ENCODE data around the gene FARP2. TPM values are rescaled to one million over a fixed set of nuclear protein-coding genes. Genes with fewer than 3 reads are reported as not detected.

FARP2 gene
- total RNA-seq, 1 experiment from 2014 or later, result 89.1 TPM

DNA sequence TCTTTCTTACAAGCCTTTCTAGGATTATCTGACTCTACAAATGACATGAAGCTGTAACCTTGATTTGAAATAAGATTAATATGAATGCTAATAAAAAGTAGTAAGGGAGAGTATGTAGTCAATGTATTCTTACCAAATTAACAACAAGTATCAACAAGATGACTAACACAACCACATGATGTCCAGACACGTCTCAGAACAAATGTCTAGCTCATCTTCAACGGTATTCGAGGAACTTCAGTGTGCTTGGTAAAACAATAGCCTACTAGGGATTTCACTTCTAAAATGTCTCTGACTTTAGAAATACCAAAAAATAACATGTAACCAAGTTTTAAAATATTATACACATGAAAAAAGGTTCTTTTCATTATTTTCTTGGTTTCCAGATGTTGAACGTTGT, 44.0 kb upstream of the FARP2 start:
- no peak overlapping the region for H3K4me3 ChIP-seq
- CTCF ChIA-PET, result no interaction called here
- H3K27me3 ChIP-seq (ENCODE audit: insufficient read depth, low read depth), result no peaks in the 10 kb centered on the region
- peak in 1 of 2 experiments; percentile 25 for DNase-seq
- no peaks in the 10 kb centered on the region; the same call in 1 of the 2 replicates for H3F3A ChIP-seq (ENCODE audit: insufficient read depth, low read depth)
- no peak overlapping the region for H3K27ac ChIP-seq
- peaks cover 11% of the 10 kb centered on the region for H3K4me1 ChIP-seq (replicated peaks; ENCODE audit: insufficient read depth)
- no TSS peak for BruUV-seq (replicated peaks)
- TF ChIP-seq, protein P1, sequence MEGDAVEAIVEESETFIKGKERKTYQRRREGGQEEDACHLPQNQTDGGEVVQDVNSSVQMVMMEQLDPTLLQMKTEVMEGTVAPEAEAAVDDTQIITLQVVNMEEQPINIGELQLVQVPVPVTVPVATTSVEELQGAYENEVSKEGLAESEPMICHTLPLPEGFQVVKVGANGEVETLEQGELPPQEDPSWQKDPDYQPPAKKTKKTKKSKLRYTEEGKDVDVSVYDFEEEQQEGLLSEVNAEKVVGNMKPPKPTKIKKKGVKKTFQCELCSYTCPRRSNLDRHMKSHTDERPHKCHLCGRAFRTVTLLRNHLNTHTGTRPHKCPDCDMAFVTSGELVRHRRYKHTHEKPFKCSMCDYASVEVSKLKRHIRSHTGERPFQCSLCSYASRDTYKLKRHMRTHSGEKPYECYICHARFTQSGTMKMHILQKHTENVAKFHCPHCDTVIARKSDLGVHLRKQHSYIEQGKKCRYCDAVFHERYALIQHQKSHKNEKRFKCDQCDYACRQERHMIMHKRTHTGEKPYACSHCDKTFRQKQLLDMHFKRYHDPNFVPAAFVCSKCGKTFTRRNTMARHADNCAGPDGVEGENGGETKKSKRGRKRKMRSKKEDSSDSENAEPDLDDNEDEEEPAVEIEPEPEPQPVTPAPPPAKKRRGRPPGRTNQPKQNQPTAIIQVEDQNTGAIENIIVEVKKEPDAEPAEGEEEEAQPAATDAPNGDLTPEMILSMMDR (conservative IDR thresholded peaks at IDR 0.05), result no peak
- no peak for TF ChIP-seq EZH2 (IDR thresholded peaks at IDR 0.05; ENCODE audit: low read depth)
- intact Hi-C loops (cut with micrococcal nuclease; ENCODE audit: unreplicated experiment), result no loop called here
- H2AFZ ChIP-seq, result no peak overlapping the region
- no peaks in the 10 kb centered on the region for H3K9me2 ChIP-seq (ENCODE audit: insufficient read depth)
- H4K20me1 ChIP-seq (ENCODE audit: insufficient read depth), result peaks cover 61% of the 10 kb centered on the region
- H3K79me2 ChIP-seq (ENCODE audit: low read depth), result peaks cover 91% of the 10 kb centered on the region
- H3K4me2 ChIP-seq, result no peak overlapping the region
- peaks cover 22% of the 10 kb centered on the region; the same call in 1 of the 2 replicates for H3K36me3 ChIP-seq (ENCODE audit: low read depth)
- POLR2A ChIA-PET (ENCODE audit: unreplicated experiment), result interaction anchor here (0.6 kb wide), 2 partner anchors 312 to 747 kb away, joined by 6 to 22 read pairs; no protein-coding TSS in a partner anchor
- no peaks in the 10 kb centered on the region for H3K9me3 ChIP-seq (ENCODE audit: insufficient read depth, low read depth)

DNA sequence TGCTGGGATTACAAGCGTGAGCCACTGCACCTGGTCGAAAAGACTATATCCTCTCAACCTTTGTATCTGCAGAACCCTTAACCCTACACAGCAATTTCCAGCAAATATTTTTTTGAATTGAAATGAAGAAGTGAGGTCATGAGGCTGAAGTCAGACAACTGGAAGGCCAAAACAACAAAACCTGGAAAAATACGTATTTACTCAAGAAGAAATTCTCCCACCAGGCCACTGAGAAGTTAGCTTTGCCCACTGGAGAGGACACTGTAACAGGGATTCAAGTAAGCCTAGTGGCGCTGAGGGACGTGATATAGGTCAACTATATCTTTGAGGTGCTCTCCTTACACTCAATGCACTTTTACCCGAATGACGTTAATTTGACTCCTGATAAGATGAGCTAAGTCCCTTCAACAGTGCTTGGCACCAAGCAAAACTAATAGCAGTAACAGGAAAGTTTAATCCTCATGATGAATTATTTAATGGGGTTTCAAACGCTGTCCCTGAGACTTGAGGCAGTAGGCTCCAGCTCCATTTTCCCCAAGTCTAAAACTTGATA, 42.5 kb upstream of the FARP2 start:
- peaks cover 64% of the 10 kb centered on the region for H4K20me1 ChIP-seq (ENCODE audit: insufficient read depth)
- CTCF ChIA-PET, result no interaction called here
- TF ChIP-seq EZH2 (IDR thresholded peaks at IDR 0.05; ENCODE audit: low read depth), result no peak
- TF ChIP-seq, protein P1 (conservative IDR thresholded peaks at IDR 0.05), result no peak
- peak overlapping the region; percentile 91 for H3K4me2 ChIP-seq
- peaks cover 28% of the 10 kb centered on the region for H3K36me3 ChIP-seq (ENCODE audit: low read depth)
- no TSS peak for BruUV-seq (replicated peaks)
- H3F3A ChIP-seq (ENCODE audit: insufficient read depth, low read depth), result no peaks in the 10 kb centered on the region; the same call in 1 of the 2 replicates
- H3K9me3 ChIP-seq (ENCODE audit: insufficient read depth, low read depth), result no peaks in the 10 kb centered on the region
- peak overlapping the region; percentile 95; the same call in 1 of the 2 replicates for H3K4me3 ChIP-seq
- H2AFZ ChIP-seq, result no peak overlapping the region
- intact Hi-C loops (cut with micrococcal nuclease; ENCODE audit: unreplicated experiment), result loop anchor here (2.0 kb wide), 1 partner anchor 41 kb away; no protein-coding TSS in a partner anchor
- 0 out of 2 replicates have a peak overlapping the region, but pooled peaks have one; percentile 96 for H3K27ac ChIP-seq
- peaks cover 92% of the 10 kb centered on the region for H3K79me2 ChIP-seq (ENCODE audit: low read depth)
- POLR2A ChIA-PET (ENCODE audit: unreplicated experiment), result interaction anchor here (0.6 kb wide), 3 partner anchors 10 to 628 kb away, joined by 4 to 8 read pairs (median 5); no protein-coding TSS in a partner anchor
- DNase-seq, result no peak
- H3K27me3 ChIP-seq (ENCODE audit: insufficient read depth, low read depth), result no peaks in the 10 kb centered on the region
- H3K9me2 ChIP-seq (ENCODE audit: insufficient read depth), result no peaks in the 10 kb centered on the region
- H3K4me1 ChIP-seq (replicated peaks; ENCODE audit: insufficient read depth), result peaks cover 27% of the 10 kb centered on the region

DNA sequence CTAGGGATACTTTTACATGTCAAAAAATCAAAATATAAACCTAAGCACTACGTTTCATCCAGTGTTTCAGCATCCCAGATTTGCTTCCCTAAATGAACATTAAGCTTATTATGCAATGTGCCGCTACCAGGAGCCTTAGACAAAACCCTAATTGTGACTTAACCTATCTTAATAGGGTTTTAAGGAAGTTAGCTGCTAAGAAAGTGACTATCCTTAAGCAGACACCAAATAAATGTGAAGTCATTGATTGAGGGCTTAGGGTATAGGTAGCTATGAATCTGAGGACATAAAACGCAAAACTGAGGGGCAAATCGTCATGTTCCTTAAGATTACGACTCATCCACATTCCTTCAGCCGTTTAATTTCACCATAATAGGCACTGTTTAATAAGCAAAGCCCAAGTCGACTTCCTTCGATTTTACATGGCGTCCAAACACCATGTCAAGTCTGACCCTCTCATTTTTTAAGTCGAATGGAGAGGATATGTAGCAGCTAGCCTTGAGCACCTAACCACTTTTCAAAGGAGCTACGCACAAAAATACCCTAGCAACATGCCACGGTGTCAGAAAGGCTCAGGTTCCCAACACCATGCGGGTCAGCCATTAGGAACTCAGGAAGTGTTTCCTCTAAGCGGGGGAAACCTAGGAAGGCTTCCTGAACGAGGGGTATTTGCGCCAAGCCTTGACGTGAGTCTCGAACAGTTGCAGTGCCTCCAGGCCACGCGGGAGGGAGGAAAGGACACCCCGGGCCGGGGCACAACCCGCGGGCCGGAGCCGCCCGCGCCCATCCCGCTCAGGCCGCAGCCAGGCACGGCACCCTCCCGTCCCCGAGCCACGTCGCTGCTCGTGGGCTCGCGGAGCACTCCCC, 41.6 kb upstream of the FARP2 start:
- TSS peak; percentile 38 for BruUV-seq (replicated peaks)
- ChIA-PET CTCF (interaction anchor here (0.5 to 0.6 kb wide), 3 partner anchors 135 to 214 kb away, joined by 3 to 7 read pairs (median 3); no protein-coding TSS in a partner anchor), POLR2A (ENCODE audit: unreplicated experiment) (interaction anchor here (0.6 to 1.3 kb wide), 18 partner anchors 9 to 1081 kb away, joined by 3 to 9 read pairs (median 5); partner anchors contain the start of genes DTYMK and PASK)
- no peaks in the 10 kb centered on the region for H3K27me3 ChIP-seq (ENCODE audit: insufficient read depth, low read depth)
- peak overlapping the region; percentile 95 for H3K4me3 ChIP-seq
- H4K20me1 ChIP-seq (ENCODE audit: insufficient read depth), result peaks cover 64% of the 10 kb centered on the region
- peak in 1 of 2 experiments; percentile 49 for DNase-seq
- intact Hi-C loops (cut with micrococcal nuclease; ENCODE audit: unreplicated experiment), result loop anchor here (1.0 to 5.0 kb wide), 6 partner anchors 42 to 416 kb away; partner anchors contain the start of genes FARP2, MTERF4 and STK25
- H3K4me1 ChIP-seq (replicated peaks; ENCODE audit: insufficient read depth), result peaks cover 32% of the 10 kb centered on the region
- peak overlapping the region; percentile 90 for H2AFZ ChIP-seq
- H3K4me2 ChIP-seq, result peak overlapping the region; percentile 91
- peak overlapping the region; percentile 96 for H3K27ac ChIP-seq
- no peaks in the 10 kb centered on the region for H3K9me2 ChIP-seq (ENCODE audit: insufficient read depth)
- peaks cover 26% of the 10 kb centered on the region; the same call in 1 of the 2 replicates for H3K36me3 ChIP-seq (ENCODE audit: low read depth)
- TF ChIP-seq, protein P1 (conservative IDR thresholded peaks at IDR 0.05), result no peak
- TF ChIP-seq EZH2 (IDR thresholded peaks at IDR 0.05; ENCODE audit: low read depth), result no peak
- peaks cover 92% of the 10 kb centered on the region for H3K79me2 ChIP-seq (ENCODE audit: low read depth)
- H3F3A ChIP-seq (ENCODE audit: insufficient read depth, low read depth), result no peaks in the 10 kb centered on the region; the same call in 1 of the 2 replicates
- H3K9me3 ChIP-seq (ENCODE audit: insufficient read depth, low read depth), result no peaks in the 10 kb centered on the region

Measured in PC-9 (cell line).